HepG2 (cell line): ENCODE measurements around the gene RILPL1. TPM values are rescaled to one million over a fixed set of nuclear protein-coding genes. Genes with fewer than 3 reads are reported as not detected.

ENCODE experiments used
- ATAC-seq: fragments of 200-7000 bp; cut with Tn5 transposase; 3 replicates; pipeline ENCODE4 v1.9.1; 2020; ENCODE audit warnings: mild to moderate bottlenecking, moderate library complexity
- BruUV-seq: library from RNA; stranded (reverse); fragments of 400-500 nt; replicated peaks from 2 replicates; lab custom pipeline; 2021; lab: Mats Ljungman, UMichigan
- CTCF ChIA-PET: fragments of 300-600 bp; formaldehyde crosslinking; extraction: SDS; loops from one replicate; lab custom pipeline; 2021; ENCODE audit warnings: low total read pairs, inconsistent platforms, low intra/inter-chr PET ratio; lab: Yijun Ruan, JAX
- POLR2A ChIA-PET: fragments of 350-600 bp; sonication (Branson Sonifier 250); formaldehyde crosslinking; loops from one replicate; lab custom pipeline; 2020; ENCODE audit warnings: antibody characterized with exemption, inconsistent platforms; lab: Yijun Ruan, JAX
- DNase-seq: peaks from one replicate; pipeline ENCODE4 v3.0.0-alpha.2; 2015; ENCODE audit warnings: low spot score
- FAIRE-seq: peaks from 3 replicates; lab custom pipeline; 2011; peaks lifted over from hg19 to GRCh38; lab: Jason Lieb, UNC
- H2AFZ ChIP-seq: one replicate; pipeline ENCODE4 v1.6.1; 2011; ENCODE audit warnings: low read length, inconsistent platforms
- H3K27ac ChIP-seq: fragments of 300-600 bp; 3 replicates; pipeline ENCODE4 v1.8.0; 2011; ENCODE audit warnings: mixed run types, mild to moderate bottlenecking, mixed read lengths, low read length, inconsistent platforms; ENCODE audit not compliant: insufficient read depth; ENCODE audit errors: extremely low read length
- H3K27me3 ChIP-seq, 2 experiments: fragments of 200-600 bp in 1 of 2; 2 replicates in 1 of 2; 3 replicates in 1 of 2; pipeline versions ENCODE4 v1.6.0 to v1.8.0; 2011; ENCODE audit warnings: low read length in 2 of 2, mild to moderate bottlenecking in 2 of 2, moderate library complexity in 2 of 2, inconsistent platforms in 1 of 2; ENCODE audit not compliant: insufficient read depth in 2 of 2, control insufficient read depth in 1 of 2
- H3K36me3 ChIP-seq, 2 experiments: fragments of 200-600 bp in 1 of 2; replicated peaks in 1 of 2; 2 replicates in 1 of 2; 3 replicates in 1 of 2; pipeline versions ENCODE4 v1.5.1 to v1.8.0; 2011; ENCODE audit warnings: low read length in 2 of 2, inconsistent platforms in 1 of 2; ENCODE audit not compliant: insufficient read depth in 2 of 2, control insufficient read depth in 1 of 2
- H3K4me1 ChIP-seq: 2 replicates; pipeline ENCODE4 v1.5.1; 2012; ENCODE audit warnings: low read length, inconsistent platforms; ENCODE audit not compliant: insufficient read depth
- H3K4me2 ChIP-seq: 2 replicates; pipeline ENCODE4 v1.6.0; 2011; ENCODE audit warnings: low read depth, low read length, inconsistent platforms
- H3K4me3 ChIP-seq, 3 experiments: fragments of 200-600 bp in 1 of 3; sonication (generic), shearing (Covaris generic) in 1 of 3; replicated peaks in 1 of 3; 2 replicates each; pipeline ENCODE4 v1.5.1; 2011 to 2016; ENCODE audit warnings: low read length in 3 of 3, inconsistent platforms in 2 of 3, low read depth in 2 of 3, mild to moderate bottlenecking in 2 of 3, control low read depth in 1 of 3, mixed read lengths in 1 of 3; ENCODE audit not compliant: insufficient read depth in 1 of 3
- H3K79me2 ChIP-seq: one replicate; pipeline ENCODE4 v1.6.1; 2011; ENCODE audit warnings: low read length, inconsistent platforms; ENCODE audit not compliant: insufficient read depth
- H3K9ac ChIP-seq: 2 replicates; pipeline ENCODE4 v1.6.0; 2011; ENCODE audit warnings: mild to moderate bottlenecking, low read depth, low read length, inconsistent platforms; ENCODE audit not compliant: insufficient read depth
- H3K9me3 ChIP-seq: 2 replicates; pipeline ENCODE4 v1.5.1; 2012; ENCODE audit warnings: mild to moderate bottlenecking, low read length
- H4K20me1 ChIP-seq: 2 replicates; pipeline ENCODE4 v1.6.0; 2011; ENCODE audit warnings: inconsistent platforms, mild to moderate bottlenecking, low read length, moderate library complexity; ENCODE audit not compliant: insufficient read depth
- DNMT3B ChIP-seq: conservative IDR thresholded peaks from 2 replicates; pipeline ENCODE4 v1.6.1; 2016; ENCODE audit warnings: missing biosample characterization, control low read depth
- GMEB2 ChIP-seq: IDR thresholded peaks from 2 replicates; pipeline ENCODE4 v1.6.1; 2016; ENCODE audit warnings: missing biosample characterization, missing genetic modification reagents, low read depth
- KAT8 ChIP-seq: IDR thresholded peaks from 2 replicates; pipeline ENCODE4 v1.6.1; 2016; ENCODE audit warnings: missing genetic modification reagents, missing compliant biosample characterization
- KDM5A ChIP-seq: fragments of 200-600 bp; sonication (generic); IDR thresholded peaks from 2 replicates; pipeline ENCODE4 v1.7.0; 2018; ENCODE audit warnings: antibody characterized with exemption, mild to moderate bottlenecking, low read length, borderline replicate concordance
- KMT2A ChIP-seq: sonication (generic); formaldehyde crosslinking; IDR thresholded peaks from 2 replicates; pipeline ENCODE4 v1.4.0; 2020; ENCODE audit warnings: missing genetic modification reagents
- NR2F6 ChIP-seq, 2 experiments: IDR thresholded peaks; 2 replicates each; pipeline ENCODE4 v1.6.1; 2016; ENCODE audit warnings: antibody characterized with exemption in 1 of 2, mild to moderate bottlenecking in 1 of 2
- U2AF1 ChIP-seq: fragments of 200-400 bp; formaldehyde crosslinking; optimal IDR thresholded peaks from 2 replicates; pipeline ENCODE3; 2017; ENCODE audit warnings: mild to moderate bottlenecking, low read depth, low read length
- ZFY ChIP-seq: sonication (generic); formaldehyde crosslinking; IDR thresholded peaks from 2 replicates; pipeline ENCODE4 v1.4.0; 2020; ENCODE audit warnings: missing genetic modification reagents
- ZNF264 ChIP-seq: sonication (generic); formaldehyde crosslinking; IDR thresholded peaks from 2 replicates; pipeline ENCODE4 v1.4.0; 2020; ENCODE audit warnings: missing genetic modification reagents
- ZNF468 ChIP-seq: sonication (generic); formaldehyde crosslinking; IDR thresholded peaks from 2 replicates; pipeline ENCODE4 v1.8.0; 2022; ENCODE audit warnings: mild to moderate bottlenecking, moderate library complexity, missing genetic modification reagents
- ZNF569 ChIP-seq: sonication (generic); formaldehyde crosslinking; IDR thresholded peaks from 2 replicates; pipeline ENCODE4 v1.5.0; 2020; ENCODE audit warnings: mild to moderate bottlenecking, missing genetic modification reagents, moderate library complexity, borderline replicate concordance
- WGBS: methylation state at CpG from one replicate; pipeline ENCODE4 v1.1.6; 2017; ENCODE audit warnings: low lambda C conversion rate; 5-methylcytosine and 5-hydroxymethylcytosine counted together
- in situ Hi-C: cut with HindIII; loops from 2 replicates; pipeline ENCODE4 v1.10.0; 2017; ENCODE audit warnings: low pct_unique_long_range_greater_than_20kb; ENCODE audit not compliant: extremely low pct_ligation_motif_present
- intact Hi-C: fragments of 100-400 bp; cut with micrococcal nuclease; formaldehyde crosslinking; loops from one replicate; pipeline ENCODE4 v1.10.0; 2022; ENCODE audit not compliant: unreplicated experiment
- polyA plus RNA-seq, 8 experiments: library from polyadenylated mRNA; depleted of rRNA in 3 of 8; stranded (reverse) in 7 of 8; unstranded in 1 of 8; fragments of >200 nt; fragmentation: Illumina TruSeq in 4 of 8; extraction: Trizol in 4 of 8; gene quantifications; 2 replicates each; pipeline versions ENCODE4 v1.2.1 to v1.2.3, GENCODE V29; 2011 to 2016; ENCODE audit warnings: low read depth in 4 of 8, missing spikeins in 1 of 8, mixed read lengths in 1 of 8; ENCODE audit not compliant: insufficient read depth in 1 of 8
- total RNA-seq, 5 experiments: library from RNA; depleted of rRNA; stranded (reverse); fragments of >200 nt; fragmentation: Illumina TruSeq; extraction: Trizol; gene quantifications; 2 replicates each; pipeline ENCODE4 v1.2.3, GENCODE V29; 2016; ENCODE audit warnings: low read depth in 1 of 5

Gene RILPL1
- total and polyA plus RNA-seq, 2 of the 13 experiments (the other 11 are each of a cell fraction or from before 2014, with no cell fraction given): 5.8 to 28.4 TPM

GRCh38 chr12:123485756-123486155 is 47.8 kb downstream of the RILPL1 start:
- no peak for ATAC-seq
- DNase-seq: no peak
- ChIA-PET CTCF (no interaction called here), POLR2A (no interaction called here)
- Histone ChIP-seq H3K79me2 (no peaks in the 10 kb centered on the region), H3K4me1 (no peaks in the 10 kb centered on the region), H3K9me3 (no peaks in the 10 kb centered on the region)
- 95% methylated on average over 14 of the region's 14 CpGs for WGBS
- intact Hi-C loops: no loop called here
- TF ChIP-seq ZFY (no peak), KAT8 (CRISPR knock-in tag) (no peak), NR2F6 (IDR thresholded peaks at IDR 0.05) (no peak), NR2F6 (CRISPR knock-in tag; IDR thresholded peaks at IDR 0.05) (no peak), KMT2A (CRISPR knock-in tag) (no peak), U2AF1 (no peak), DNMT3B (CRISPR knock-in tag) (no peak), ZNF264 (CRISPR knock-in tag) (no peak), ZNF569 (CRISPR knock-in tag) (no peak), KDM5A (no peak), GMEB2 (CRISPR knock-in tag) (no peak), ZNF468 (CRISPR knock-in tag) (no peak)
- TF ChIP-seq, all 625 proteins: peak for 0
- Histone ChIP-seq H3K4me3 (no peak overlapping the region), H3K27ac (no peak overlapping the region), H3K9ac (no peak overlapping the region), H3K36me3 (peaks cover 0 to 4% of the 10 kb centered on the region in 2 experiments; a peak in 4 of 5 replicates), H4K20me1 (no peaks in the 10 kb centered on the region), H3K4me2 (no peak overlapping the region), H2AFZ (no peak overlapping the region), H3K27me3 (no peaks in the 10 kb centered on the region)
- in situ Hi-C loops: no loop called here
- no peak for FAIRE-seq
- no TSS peak for BruUV-seq
